HepG2 (cell line): ENCODE data around the gene UNG. TPM values are rescaled to one million over a fixed set of nuclear protein-coding genes. Genes with fewer than 3 reads are reported as not detected.
A peak's percentile ranks its signal among the peaks of the same experiment; 100 is the strongest.

Experiments
- FOXK2 ChIP-seq: fragments of 450-650 bp; IDR thresholded peaks from 2 replicates; pipeline ENCODE4 v1.6.1; 2016
- GABPB1 ChIP-seq: IDR thresholded peaks from 2 replicates; pipeline ENCODE4 v1.6.1; 2016; ENCODE audit warnings: mild to moderate bottlenecking, missing genetic modification reagents, moderate library complexity, missing compliant biosample characterization
- GMEB2 ChIP-seq: IDR thresholded peaks from 2 replicates; pipeline ENCODE4 v1.6.1; 2016; ENCODE audit warnings: missing biosample characterization, missing genetic modification reagents, low read depth
- MLLT10 ChIP-seq: sonication (generic); formaldehyde crosslinking; IDR thresholded peaks from 2 replicates; pipeline ENCODE4 v1.4.0; 2020; ENCODE audit warnings: missing genetic modification reagents
- NFE2L2 ChIP-seq: fragments of 150-350 bp; IDR thresholded peaks from 2 replicates; pipeline ENCODE4 v1.6.1; 2014; ENCODE audit warnings: low read length
- NR2C2 ChIP-seq: sonication (generic); formaldehyde crosslinking; IDR thresholded peaks from 2 replicates; pipeline ENCODE4 v1.4.0; 2020; ENCODE audit warnings: missing genetic modification reagents, mild to moderate bottlenecking, moderate library complexity, borderline replicate concordance
- ZHX2 ChIP-seq, 2 experiments: sonication (generic) in 1 of 2; formaldehyde crosslinking in 1 of 2; IDR thresholded peaks; 2 replicates each; pipeline versions ENCODE4 v1.6.1 to v1.9.0; 2014 to 2022; ENCODE audit warnings: antibody characterized with exemption in 1 of 2, borderline replicate concordance in 1 of 2, inconsistent platforms in 1 of 2, low read depth in 1 of 2, missing genetic modification reagents in 1 of 2
- ZMYM2 ChIP-seq: sonication (generic); formaldehyde crosslinking; IDR thresholded peaks from 2 replicates; pipeline ENCODE4 v1.8.0; 2022; ENCODE audit warnings: mild to moderate bottlenecking, missing genetic modification reagents
- ZNF556 ChIP-seq: sonication (generic); formaldehyde crosslinking; IDR thresholded peaks from 2 replicates; pipeline ENCODE4 v1.4.0; 2020; ENCODE audit warnings: mild to moderate bottlenecking, missing genetic modification reagents, borderline replicate concordance
- ZNF670 ChIP-seq: sonication (generic); formaldehyde crosslinking; IDR thresholded peaks from 2 replicates; pipeline ENCODE4 v1.8.0; 2022; ENCODE audit warnings: mild to moderate bottlenecking, missing genetic modification reagents, borderline replicate concordance
- ZNF879 ChIP-seq: sonication (generic); formaldehyde crosslinking; IDR thresholded peaks from 2 replicates; pipeline ENCODE4 v1.8.1; 2023; ENCODE audit warnings: missing genetic modification reagents
- polyA plus RNA-seq, 8 experiments: library from polyadenylated mRNA; depleted of rRNA in 3 of 8; stranded (reverse) in 7 of 8; unstranded in 1 of 8; fragments of >200 nt; fragmentation: Illumina TruSeq in 4 of 8; extraction: Trizol in 4 of 8; gene quantifications; 2 replicates each; pipeline versions ENCODE4 v1.2.1 to v1.2.3, GENCODE V29; 2011 to 2016; ENCODE audit warnings: low read depth in 4 of 8, missing spikeins in 1 of 8, mixed read lengths in 1 of 8; ENCODE audit not compliant: insufficient read depth in 1 of 8
- total RNA-seq, 5 experiments: library from RNA; depleted of rRNA; stranded (reverse); fragments of >200 nt; fragmentation: Illumina TruSeq; extraction: Trizol; gene quantifications; 2 replicates each; pipeline ENCODE4 v1.2.3, GENCODE V29; 2016; ENCODE audit warnings: low read depth in 1 of 5
- TF ChIP-seq, protein P1 (sequence below): sonication (generic); formaldehyde crosslinking; IDR thresholded peaks from 2 replicates; pipeline ENCODE4; 2020; ENCODE audit warnings: missing genetic modification reagents, mild to moderate bottlenecking, borderline replicate concordance
- TF ChIP-seq, protein P2 (sequence below): sonication (generic); formaldehyde crosslinking; IDR thresholded peaks from 2 replicates; pipeline ENCODE4 v1.9.0; 2022; ENCODE audit warnings: missing genetic modification reagents, mild to moderate bottlenecking, borderline replicate concordance
- TF ChIP-seq, protein P3 (sequence below): sonication (generic); formaldehyde crosslinking; IDR thresholded peaks from 2 replicates; pipeline ENCODE4 v1.4.0; 2020; ENCODE audit warnings: mild to moderate bottlenecking, missing genetic modification reagents

The UNG gene
- total and polyA plus RNA-seq, 2 of the 13 experiments (the other 11 are each of a cell fraction or from before 2014, with no cell fraction given) = 23.3 to 114 TPM

DNA sequence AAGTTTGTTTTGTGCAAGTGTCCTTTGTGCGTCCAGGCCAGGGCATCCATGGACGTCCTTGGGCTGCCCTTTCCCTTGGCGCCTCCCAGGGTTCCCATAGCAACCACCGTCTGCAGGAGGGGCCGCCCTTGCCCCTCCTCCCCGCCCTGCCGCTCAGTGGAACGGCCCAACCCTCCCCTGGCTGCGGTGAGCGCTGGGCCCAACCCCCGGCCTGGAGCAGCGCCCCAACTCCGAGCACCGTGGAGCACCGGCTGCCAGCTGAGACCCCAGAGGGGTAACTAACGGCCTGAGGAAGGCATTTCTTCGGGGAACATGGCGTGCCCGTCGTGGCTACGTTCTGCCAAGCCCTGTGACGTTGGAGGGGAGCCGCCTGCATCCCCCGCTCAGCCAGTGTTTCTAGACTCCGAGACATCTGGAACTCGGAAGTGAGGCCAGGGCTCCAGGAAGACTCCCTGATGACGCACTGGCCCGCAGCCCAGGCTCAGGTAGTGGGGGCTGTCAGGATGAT lies 13.6 kb downstream of the UNG start (continued):
- TF ChIP-seq FOXK2 (no peak), GMEB2 (CRISPR knock-in tag) (no peak), NR2C2 (no peak; the same call in 1 of the 2 replicates), MLLT10 (CRISPR knock-in tag) (no peak), ZNF670 (0 out of 2 replicates have a peak, but pooled peaks have one; percentile 30), GABPB1 (peak; percentile 83), ZMYM2 (CRISPR knock-in tag) (no peak), ZNF556 (peak; percentile 59; the same call in 1 of the 2 replicates), ZHX2 (IDR thresholded peaks at IDR 0.05; ENCODE audit: low read depth) (peak; percentile 69; the same call in 1 of the 2 replicates), ZHX2 (CRISPR knock-in tag; IDR thresholded peaks at IDR 0.05; ENCODE audit: borderline replicate concordance) (no peak), NFE2L2 (no peak), ZNF879 (CRISPR knock-in tag) (no peak)
- TF ChIP-seq, protein P1, sequence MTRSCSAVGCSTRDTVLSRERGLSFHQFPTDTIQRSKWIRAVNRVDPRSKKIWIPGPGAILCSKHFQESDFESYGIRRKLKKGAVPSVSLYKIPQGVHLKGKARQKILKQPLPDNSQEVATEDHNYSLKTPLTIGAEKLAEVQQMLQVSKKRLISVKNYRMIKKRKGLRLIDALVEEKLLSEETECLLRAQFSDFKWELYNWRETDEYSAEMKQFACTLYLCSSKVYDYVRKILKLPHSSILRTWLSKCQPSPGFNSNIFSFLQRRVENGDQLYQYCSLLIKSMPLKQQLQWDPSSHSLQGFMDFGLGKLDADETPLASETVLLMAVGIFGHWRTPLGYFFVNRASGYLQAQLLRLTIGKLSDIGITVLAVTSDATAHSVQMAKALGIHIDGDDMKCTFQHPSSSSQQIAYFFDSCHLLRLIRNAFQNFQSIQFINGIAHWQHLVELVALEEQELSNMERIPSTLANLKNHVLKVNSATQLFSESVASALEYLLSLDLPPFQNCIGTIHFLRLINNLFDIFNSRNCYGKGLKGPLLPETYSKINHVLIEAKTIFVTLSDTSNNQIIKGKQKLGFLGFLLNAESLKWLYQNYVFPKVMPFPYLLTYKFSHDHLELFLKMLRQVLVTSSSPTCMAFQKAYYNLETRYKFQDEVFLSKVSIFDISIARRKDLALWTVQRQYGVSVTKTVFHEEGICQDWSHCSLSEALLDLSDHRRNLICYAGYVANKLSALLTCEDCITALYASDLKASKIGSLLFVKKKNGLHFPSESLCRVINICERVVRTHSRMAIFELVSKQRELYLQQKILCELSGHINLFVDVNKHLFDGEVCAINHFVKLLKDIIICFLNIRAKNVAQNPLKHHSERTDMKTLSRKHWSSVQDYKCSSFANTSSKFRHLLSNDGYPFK (CRISPR knock-in tag) = peak; percentile 63; the same call in 1 of the 2 replicates
- TF ChIP-seq, protein P2, sequence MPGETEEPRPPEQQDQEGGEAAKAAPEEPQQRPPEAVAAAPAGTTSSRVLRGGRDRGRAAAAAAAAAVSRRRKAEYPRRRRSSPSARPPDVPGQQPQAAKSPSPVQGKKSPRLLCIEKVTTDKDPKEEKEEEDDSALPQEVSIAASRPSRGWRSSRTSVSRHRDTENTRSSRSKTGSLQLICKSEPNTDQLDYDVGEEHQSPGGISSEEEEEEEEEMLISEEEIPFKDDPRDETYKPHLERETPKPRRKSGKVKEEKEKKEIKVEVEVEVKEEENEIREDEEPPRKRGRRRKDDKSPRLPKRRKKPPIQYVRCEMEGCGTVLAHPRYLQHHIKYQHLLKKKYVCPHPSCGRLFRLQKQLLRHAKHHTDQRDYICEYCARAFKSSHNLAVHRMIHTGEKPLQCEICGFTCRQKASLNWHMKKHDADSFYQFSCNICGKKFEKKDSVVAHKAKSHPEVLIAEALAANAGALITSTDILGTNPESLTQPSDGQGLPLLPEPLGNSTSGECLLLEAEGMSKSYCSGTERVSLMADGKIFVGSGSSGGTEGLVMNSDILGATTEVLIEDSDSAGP (CRISPR knock-in tag) = peak; percentile 88
- TF ChIP-seq, protein P3, sequence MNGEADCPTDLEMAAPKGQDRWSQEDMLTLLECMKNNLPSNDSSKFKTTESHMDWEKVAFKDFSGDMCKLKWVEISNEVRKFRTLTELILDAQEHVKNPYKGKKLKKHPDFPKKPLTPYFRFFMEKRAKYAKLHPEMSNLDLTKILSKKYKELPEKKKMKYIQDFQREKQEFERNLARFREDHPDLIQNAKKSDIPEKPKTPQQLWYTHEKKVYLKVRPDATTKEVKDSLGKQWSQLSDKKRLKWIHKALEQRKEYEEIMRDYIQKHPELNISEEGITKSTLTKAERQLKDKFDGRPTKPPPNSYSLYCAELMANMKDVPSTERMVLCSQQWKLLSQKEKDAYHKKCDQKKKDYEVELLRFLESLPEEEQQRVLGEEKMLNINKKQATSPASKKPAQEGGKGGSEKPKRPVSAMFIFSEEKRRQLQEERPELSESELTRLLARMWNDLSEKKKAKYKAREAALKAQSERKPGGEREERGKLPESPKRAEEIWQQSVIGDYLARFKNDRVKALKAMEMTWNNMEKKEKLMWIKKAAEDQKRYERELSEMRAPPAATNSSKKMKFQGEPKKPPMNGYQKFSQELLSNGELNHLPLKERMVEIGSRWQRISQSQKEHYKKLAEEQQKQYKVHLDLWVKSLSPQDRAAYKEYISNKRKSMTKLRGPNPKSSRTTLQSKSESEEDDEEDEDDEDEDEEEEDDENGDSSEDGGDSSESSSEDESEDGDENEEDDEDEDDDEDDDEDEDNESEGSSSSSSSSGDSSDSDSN (CRISPR knock-in tag) = peak; percentile 75
